HG02970 (cell line): Measurements from ENCODE around the gene TDRD3.

Experiments
- ATAC-seq: cut with Tn5 transposase; IDR thresholded peaks from one replicate; pipeline ENCODE4 v1.9.1; 2021; ENCODE audit warnings: mild to moderate bottlenecking, moderate library complexity, moderate number of reproducible peaks; ENCODE audit not compliant: unreplicated experiment, low FRiP score

The TDRD3 gene

GRCh38 chr13:60448907-60449510 lies 52.0 kb downstream of the TDRD3 start:
- no peak for ATAC-seq

DNA sequence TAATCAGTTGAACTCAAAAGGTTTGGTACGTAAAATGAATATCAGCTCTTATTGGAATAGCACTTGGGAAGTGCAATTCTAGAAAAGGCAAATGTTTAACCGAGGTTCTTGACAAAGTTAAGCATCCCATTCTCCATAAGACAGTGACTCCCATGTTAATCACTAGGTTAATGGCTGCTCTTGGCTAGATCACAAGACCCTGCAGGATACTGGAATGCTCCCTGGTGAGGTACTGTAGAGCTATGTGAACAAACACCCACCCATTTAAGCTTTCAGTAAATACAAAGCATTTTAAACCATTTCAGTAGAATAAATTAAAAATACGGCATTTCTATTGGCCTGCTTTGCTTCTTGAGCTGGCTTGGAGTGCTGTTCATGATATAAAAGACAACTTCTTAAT lies 56.5 kb downstream of the TDRD3 start:
- no peak for ATAC-seq

DNA sequence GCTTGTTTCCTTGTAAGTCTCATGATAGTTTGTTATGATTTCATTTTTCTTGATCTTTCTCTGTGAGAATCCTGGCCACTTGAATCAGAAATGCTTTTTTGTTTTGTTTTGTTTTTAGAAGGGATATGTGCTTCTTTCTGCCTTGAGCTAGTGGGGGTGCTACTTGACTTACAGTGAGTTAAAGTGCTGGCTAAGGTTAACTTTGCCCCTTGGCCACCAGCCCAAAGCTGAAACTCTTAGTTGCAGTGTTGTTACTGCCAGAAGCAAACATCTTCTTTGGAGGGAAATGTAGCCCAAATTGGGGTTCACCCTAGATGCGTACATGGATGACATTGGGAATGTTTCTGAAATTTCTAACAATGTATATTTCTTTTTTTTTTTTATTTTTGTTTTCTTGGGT lies 57.4 kb downstream of the TDRD3 start:
- ATAC-seq, result no peak

- no peak for ATAC-seq
Measured at GRCh38 chr13:60463787-60464186, 66.8 kb downstream of the TDRD3 start.

GRCh38 chr13:60467098-60467497 lies 70.1 kb downstream of the TDRD3 start:
- ATAC-seq, result no peak

GRCh38 chr13:60479273-60479672 lies 82.3 kb downstream of the TDRD3 start:
- no peak for ATAC-seq

DNA sequence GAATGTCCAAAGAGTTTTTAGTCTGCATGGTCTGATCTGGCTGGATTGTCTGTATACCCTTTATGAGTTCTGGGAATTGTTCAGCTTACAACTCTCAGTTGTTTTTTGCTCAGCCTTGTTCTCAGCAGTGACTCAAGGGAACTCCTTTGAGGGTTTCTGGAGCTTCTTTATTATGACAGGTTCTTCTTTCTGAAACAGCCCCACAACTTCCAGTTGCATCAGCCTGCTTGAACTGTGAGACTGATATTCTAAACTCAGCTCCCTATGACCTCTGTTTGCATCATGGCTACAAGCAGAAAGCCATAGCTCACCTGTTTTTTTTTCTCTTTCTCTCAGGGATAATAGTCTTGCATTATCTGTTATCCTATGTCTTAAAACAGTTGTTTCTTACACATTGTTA lies 85.0 kb downstream of the TDRD3 start:
- no peak for ATAC-seq

DNA sequence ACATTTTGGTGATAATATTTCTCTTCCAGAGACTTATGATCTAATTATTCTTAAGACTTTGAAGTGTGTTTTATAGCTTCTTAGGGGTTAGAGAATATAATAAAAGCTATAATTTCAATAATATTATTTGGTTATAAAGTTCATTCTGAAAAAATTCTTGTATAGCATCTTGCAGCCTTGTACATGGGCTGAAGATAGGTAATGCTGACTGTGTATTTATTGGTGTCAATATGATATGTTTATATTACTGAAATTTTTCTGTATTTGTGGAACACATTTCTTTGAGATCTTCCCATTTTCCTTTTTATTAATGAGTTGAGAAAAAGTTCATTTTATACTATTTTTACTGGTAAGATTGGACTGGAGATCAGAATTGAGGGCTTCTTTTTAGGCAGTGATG lies 87.8 kb downstream of the TDRD3 start:
- ATAC-seq, result no peak

GRCh38 chr13:60491531-60491930 lies 94.5 kb downstream of the TDRD3 start:
- no peak for ATAC-seq

- ATAC-seq, result no peak
Measured at GRCh38 chr13:60492187-60492586, 95.2 kb downstream of the TDRD3 start.

GRCh38 chr13:60494296-60494695 lies 97.3 kb downstream of the TDRD3 start:
- ATAC-seq, result no peak

- no peak for ATAC-seq
Measured at GRCh38 chr13:60501236-60501635, 104.2 kb downstream of the TDRD3 start.

- no peak for ATAC-seq
Measured at GRCh38 chr13:60509601-60510386, 112.8 kb downstream of the TDRD3 start.

DNA sequence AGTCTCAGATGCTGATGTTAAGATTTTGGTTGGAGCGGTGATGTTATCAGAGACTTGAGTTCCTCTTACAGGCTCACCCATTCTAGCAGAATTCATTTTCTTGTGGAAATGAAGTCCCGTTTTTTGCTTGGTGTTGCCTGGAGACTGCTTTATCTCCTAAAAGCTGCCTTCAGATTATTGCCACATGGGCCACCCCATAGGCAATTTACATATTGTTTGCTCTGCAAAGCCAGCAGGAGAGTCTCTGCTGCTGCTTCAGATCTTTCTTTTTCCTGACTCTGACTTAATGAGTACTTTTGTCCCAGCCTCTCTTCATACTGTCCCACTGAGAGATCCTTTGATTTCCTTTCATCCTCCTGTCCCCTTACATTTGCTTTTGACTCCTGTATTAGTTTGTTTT lies 114.6 kb downstream of the TDRD3 start:
- no peak for ATAC-seq

GRCh38 chr13:60514891-60515290 lies 117.9 kb downstream of the TDRD3 start:
- no peak for ATAC-seq

GRCh38 chr13:60519496-60519895 lies 122.5 kb downstream of the TDRD3 start:
- no peak for ATAC-seq

GRCh38 chr13:60520902-60521569 lies 124.0 kb downstream of the TDRD3 start:
- no peak for ATAC-seq

DNA sequence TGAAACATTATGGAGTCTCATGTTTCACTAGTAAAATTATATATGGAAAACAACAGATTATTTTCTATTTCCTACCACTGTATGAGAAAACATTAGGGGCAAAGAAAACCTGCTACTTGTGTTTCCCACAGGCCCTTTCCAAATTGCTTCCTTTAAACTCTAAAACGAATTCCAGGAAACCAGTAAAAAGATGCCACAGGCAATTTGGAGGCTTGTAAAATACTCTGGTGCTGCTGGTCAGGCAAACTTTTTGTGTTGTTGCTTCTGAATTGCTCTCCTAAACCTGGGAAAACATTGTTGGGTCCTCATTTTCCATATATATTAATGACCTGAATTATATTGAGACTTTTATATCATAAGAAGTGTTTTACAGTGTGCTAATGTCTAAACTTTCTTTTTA lies 141.5 kb downstream of the TDRD3 start:
- ATAC-seq, result no peak

GRCh38 chr13:60540276-60540675 lies 143.3 kb downstream of the TDRD3 start:
- ATAC-seq, result no peak

- no peak for ATAC-seq
Measured at GRCh38 chr13:60562096-60562780, 165.2 kb downstream of the TDRD3 start.

GRCh38 chr13:60571571-60571970 lies 174.6 kb downstream of the TDRD3 start:
- no peak for ATAC-seq
